HFFc6 (cell line): Measurements from ENCODE around the gene ATAD2B. TPM values are rescaled to one million over a fixed set of nuclear protein-coding genes. Genes with fewer than 3 reads are reported as not detected.
A peak's percentile ranks its signal among the peaks of the same experiment; 100 is the strongest.
"Not testable (repeated sequence)": the region's sequence is repeated elsewhere in the genome, so short reads cannot be mapped to it uniquely, and the experiment has no call there.

ENCODE experiments used
- DNase-seq: peaks from one replicate; pipeline ENCODE4 v3.0.0-alpha.2; 2018
- H3K27ac Mint-ChIP-seq: 2 replicates; pipeline ENCODE4 v1.8.0; 2020; ENCODE audit warnings: mild to moderate bottlenecking, mixed read lengths
- H3K27me3 Mint-ChIP-seq: 2 replicates; pipeline ENCODE4 v1.8.0; 2021; ENCODE audit warnings: mild to moderate bottlenecking, moderate library complexity, mixed read lengths; ENCODE audit not compliant: insufficient read depth
- H3K36me3 Mint-ChIP-seq: 2 replicates; pipeline ENCODE4 v1.8.0; 2021; ENCODE audit warnings: low read depth, mixed read lengths
- H3K4me1 Mint-ChIP-seq: 2 replicates; pipeline ENCODE4 v1.8.0; 2020; ENCODE audit warnings: low read depth, mixed read lengths
- H3K4me3 Mint-ChIP-seq: 2 replicates; pipeline ENCODE4 v1.8.0; 2020; ENCODE audit warnings: mild to moderate bottlenecking, moderate library complexity, mixed read lengths
- H3K9me3 Mint-ChIP-seq: 2 replicates; pipeline ENCODE4 v1.8.0; 2020; ENCODE audit warnings: mild to moderate bottlenecking, mixed read lengths
- long read RNA-seq: library from polyadenylated mRNA; unstranded; transcript quantifications from one replicate; pipeline ENCODE4 v2.0.0, GENCODE V29; 2019
- total RNA-seq, 6 experiments: library from RNA; stranded (reverse); fragmentation: NEBNext Ultra II Directional; extraction: Animal tissue kit (Norgen Biotek cat#: 25700); gene quantifications; 2 replicates in 1 of 6; 3 replicates in 5 of 6; pipeline ENCODE4 v1.2.3, GENCODE V29; 2021
- TF ChIP-seq, protein P1 (sequence below): fragments of 200-600 bp; sonication (generic); IDR thresholded peaks from 2 replicates; pipeline ENCODE4 v1.5.0; 2021; ENCODE audit warnings: antibody characterized with exemption, mild to moderate bottlenecking

ATAD2B gene
- total RNA-seq = 1 to 10 TPM; 4.8 to 6.1 (median 4.9) TPM
- long read RNA-seq, partial matches to known transcripts = 1 of 1 reads
- long read RNA-seq, other reads (novel, unspliced or antisense) = 0 of 1 reads

DNA sequence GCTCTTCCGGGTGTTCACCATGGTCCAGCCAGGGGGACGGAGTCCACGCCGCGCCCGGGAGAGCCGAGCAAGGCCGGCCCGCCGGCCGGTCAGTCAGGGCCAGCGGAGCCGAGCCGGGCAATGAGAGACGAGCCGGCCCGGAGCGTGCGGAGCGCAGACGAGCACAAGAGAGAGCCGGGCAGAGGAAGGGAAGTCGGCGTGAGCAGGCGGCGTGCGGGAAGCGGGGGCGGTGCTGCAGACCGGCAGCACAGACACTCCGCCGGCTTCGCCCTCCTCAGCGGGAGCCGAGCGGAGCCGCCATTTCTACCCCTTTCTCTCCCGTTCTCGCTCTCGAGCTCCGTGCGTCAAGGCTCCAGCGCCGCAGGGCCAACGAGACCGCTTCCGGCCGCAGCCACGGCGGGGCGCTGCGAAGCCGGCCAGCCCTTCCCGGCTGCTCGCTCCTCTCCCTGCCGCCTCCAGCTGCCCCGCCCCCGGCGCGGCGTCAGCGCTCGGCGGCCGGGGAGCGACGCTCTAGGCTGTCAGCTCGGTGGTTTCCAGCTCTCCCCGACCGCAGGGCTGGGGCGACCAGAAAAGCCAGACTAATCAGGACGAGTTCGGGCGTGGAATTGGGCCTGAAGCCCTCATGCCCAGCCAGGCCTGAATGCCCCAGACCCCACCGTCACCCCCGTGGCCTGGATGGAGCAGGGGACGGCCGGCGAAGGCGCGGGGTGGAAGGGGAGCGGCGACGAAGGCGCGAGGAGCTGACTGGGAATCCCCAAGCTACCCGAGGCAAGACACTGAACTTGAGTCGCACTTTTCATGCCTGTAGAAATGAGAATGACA lies at the start of gene ATAD2B:
ATAD2B (minus strand) TSS at position 374 of the 822 bp plus-strand sequence; CDS start at position 21, 353 bp downstream.
- Mint-ChIP-seq H3K4me1 (peaks cover 43% of the 10 kb centered on the region), H3K27me3 (peaks cover 4% of the 10 kb centered on the region; the same call in 1 of the 2 replicates), H3K36me3 (no peaks in the 10 kb centered on the region), H3K4me3 (peak within 1 kb of the TSS; percentile 96), H3K27ac (peak within 1 kb of the TSS; percentile 100), H3K9me3 (no peaks in the 10 kb centered on the region)
- TF ChIP-seq, protein P1, sequence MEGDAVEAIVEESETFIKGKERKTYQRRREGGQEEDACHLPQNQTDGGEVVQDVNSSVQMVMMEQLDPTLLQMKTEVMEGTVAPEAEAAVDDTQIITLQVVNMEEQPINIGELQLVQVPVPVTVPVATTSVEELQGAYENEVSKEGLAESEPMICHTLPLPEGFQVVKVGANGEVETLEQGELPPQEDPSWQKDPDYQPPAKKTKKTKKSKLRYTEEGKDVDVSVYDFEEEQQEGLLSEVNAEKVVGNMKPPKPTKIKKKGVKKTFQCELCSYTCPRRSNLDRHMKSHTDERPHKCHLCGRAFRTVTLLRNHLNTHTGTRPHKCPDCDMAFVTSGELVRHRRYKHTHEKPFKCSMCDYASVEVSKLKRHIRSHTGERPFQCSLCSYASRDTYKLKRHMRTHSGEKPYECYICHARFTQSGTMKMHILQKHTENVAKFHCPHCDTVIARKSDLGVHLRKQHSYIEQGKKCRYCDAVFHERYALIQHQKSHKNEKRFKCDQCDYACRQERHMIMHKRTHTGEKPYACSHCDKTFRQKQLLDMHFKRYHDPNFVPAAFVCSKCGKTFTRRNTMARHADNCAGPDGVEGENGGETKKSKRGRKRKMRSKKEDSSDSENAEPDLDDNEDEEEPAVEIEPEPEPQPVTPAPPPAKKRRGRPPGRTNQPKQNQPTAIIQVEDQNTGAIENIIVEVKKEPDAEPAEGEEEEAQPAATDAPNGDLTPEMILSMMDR = peak; percentile 92
- peak; percentile 91 for DNase-seq

DNA sequence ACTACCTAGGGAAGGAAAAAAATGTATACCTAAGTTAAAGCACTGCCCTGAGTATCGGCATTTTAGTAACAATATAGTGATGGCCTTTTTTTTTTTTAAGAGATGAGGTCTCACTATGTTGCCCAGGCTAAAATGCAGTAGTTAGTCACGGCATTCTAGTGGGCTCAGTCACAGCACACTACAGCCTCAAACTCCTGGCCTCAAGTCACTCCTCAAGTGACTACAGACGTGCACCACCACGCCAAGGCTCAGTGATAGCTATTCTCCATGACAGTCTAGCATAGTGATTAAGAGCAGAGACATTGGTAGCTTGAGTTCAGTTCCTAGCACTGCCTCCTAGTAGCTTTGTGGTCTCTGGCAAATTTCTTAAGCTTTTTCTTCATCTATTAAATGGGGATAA lies 40.9 kb upstream of the ATAD2B start:
- TF ChIP-seq, protein P1 = no peak
- Mint-ChIP-seq H3K4me3 (no peak overlapping the region), H3K36me3 (peaks cover 13% of the 10 kb centered on the region), H3K27me3 (no peaks in the 10 kb centered on the region), H3K9me3 (no peaks in the 10 kb centered on the region; the same call in 1 of the 2 replicates), H3K4me1 (no peaks in the 10 kb centered on the region), H3K27ac (no peak overlapping the region)
- no peak for DNase-seq

DNA sequence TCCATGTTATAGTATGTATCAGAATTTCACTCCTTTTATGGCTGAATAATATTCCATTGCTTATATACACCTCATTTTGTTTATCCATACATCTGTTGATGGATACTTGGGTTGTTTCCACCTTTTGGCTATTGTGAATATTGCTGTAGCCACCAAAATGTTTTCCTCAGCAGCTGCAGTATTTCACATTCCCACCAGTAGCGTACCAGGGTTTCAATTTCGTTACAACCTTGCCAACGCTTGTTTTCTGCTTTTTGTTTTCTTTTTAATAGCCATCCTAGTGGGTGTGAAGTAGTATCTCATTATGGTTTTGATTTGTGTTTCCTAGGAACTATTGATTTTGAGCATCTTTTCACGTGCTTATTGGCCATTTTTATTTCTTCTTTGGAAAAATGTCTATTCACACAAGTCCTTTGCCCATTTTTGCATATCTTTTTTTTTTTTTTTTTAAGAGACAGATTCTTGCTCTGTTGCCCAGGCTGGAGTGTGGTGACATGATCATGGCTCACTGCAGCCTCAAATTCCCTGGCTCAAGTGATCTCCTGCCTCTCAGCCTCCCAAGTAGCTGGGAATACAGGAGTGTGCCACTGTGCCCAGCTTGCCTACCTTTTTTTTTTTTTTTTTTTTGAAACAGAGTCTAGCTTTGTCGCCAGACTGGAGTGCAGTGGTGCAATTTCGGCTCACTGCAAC lies 27.5 kb upstream of the ATAD2B start:
- Mint-ChIP-seq H3K27me3 (no peaks in the 10 kb centered on the region), H3K4me1 (peaks cover 30% of the 10 kb centered on the region), H3K36me3 (no peaks in the 10 kb centered on the region), H3K9me3 (no peaks in the 10 kb centered on the region), H3K4me3 (no peak overlapping the region), H3K27ac (no peak overlapping the region)
- no peak for DNase-seq
- TF ChIP-seq, protein P1 = no peak

DNA sequence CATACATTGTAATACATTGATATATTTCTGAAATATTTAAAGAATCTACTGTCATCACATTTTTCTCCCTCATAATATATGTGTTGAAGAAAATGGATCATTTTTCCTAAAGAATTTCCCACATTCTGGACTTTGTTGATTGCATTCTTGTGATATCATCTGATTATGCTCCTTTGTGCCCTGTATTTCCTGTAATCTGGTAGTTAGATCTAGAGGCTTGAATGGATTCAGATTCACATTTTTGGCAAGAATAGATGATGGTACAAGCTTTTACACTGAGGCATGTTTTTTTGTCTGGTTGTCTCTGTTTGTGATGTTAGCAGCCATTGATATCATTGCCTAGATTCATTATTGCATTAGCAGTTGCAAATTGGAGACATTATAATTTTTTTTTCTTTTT lies 26.7 kb upstream of the ATAD2B start:
- Mint-ChIP-seq H3K9me3 (no peaks in the 10 kb centered on the region), H3K4me1 (peaks cover 30% of the 10 kb centered on the region)

DNA sequence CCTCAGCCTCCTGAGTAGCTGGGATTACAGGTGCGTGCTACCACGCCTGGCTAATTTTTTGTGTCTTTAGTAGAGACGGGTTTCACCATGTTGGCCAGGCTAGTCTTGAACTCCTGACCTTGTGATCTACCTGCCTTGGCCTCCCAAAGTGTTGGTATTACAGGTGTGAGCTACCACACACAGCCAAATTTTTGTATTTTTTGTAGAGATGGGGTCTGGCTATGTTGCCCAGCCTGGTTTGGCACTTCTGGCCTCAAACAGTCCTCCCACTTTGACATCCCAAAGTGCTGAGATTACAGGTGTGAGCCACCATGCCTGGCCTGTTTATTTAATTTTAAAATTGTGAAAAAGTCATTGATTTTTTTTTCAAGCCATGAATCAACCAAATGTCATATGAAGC lies 25.6 kb upstream of the ATAD2B start:
- not testable (repeated sequence) for H3K27me3 Mint-ChIP-seq, DNase-seq, H3K36me3 Mint-ChIP-seq, H3K9me3 Mint-ChIP-seq, H3K27ac Mint-ChIP-seq, H3K4me3 Mint-ChIP-seq
- H3K4me1 Mint-ChIP-seq = peaks cover 30% of the 10 kb centered on the region

More for the DNA sequence above, 26.7 kb upstream of the ATAD2B start:
- no peaks in the 10 kb centered on the region for H3K36me3 Mint-ChIP-seq
- no peak overlapping the region for H3K4me3 Mint-ChIP-seq
- H3K27ac Mint-ChIP-seq = no peak overlapping the region
- TF ChIP-seq, protein P1 = no peak
- H3K27me3 Mint-ChIP-seq = no peaks in the 10 kb centered on the region
- no peak for DNase-seq

DNA sequence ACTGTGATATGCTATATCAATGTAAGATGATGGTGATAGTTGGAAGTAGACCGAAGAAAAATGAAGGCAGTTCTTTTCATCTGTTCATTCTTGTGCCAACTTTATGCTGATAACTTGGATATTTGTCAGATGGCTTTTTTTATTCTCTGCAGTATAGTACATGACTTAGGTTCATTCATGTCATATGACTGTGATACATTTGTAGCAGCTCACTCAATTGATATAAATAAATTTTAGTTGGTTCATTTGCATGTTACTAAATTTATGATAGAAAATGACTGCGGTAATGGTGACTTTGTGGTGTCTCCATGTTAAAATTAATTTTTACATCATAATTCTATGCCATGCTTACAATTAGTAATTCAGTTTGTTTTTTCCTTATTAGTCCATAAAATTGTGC lies 20.4 kb upstream of the ATAD2B start:
- TF ChIP-seq, protein P1 = no peak
- peaks cover 7% of the 10 kb centered on the region for H3K36me3 Mint-ChIP-seq
- H3K4me1 Mint-ChIP-seq = peaks cover 39% of the 10 kb centered on the region
- no peak for DNase-seq
- H3K4me3 Mint-ChIP-seq = no peak overlapping the region
- no peaks in the 10 kb centered on the region; the same call in 1 of the 2 replicates for H3K27me3 Mint-ChIP-seq
- H3K9me3 Mint-ChIP-seq = no peaks in the 10 kb centered on the region
- H3K27ac Mint-ChIP-seq = no peak overlapping the region; the same call in 1 of the 2 replicates
